NCI-H774 (cell line): Measurements from ENCODE around the gene STIM1.

Experiments
- DNase-seq: peaks from one replicate; lab custom pipeline; 2025; lab: John Stamatoyannopoulos, UW

Gene STIM1

GRCh38 chr11:4068962-4069361 lies 213.5 kb downstream of the STIM1 start:
- no peak for DNase-seq

GRCh38 chr11:4071325-4071724 lies 215.9 kb downstream of the STIM1 start:
- DNase-seq, result no peak

GRCh38 chr11:4071914-4072313 lies 216.4 kb downstream of the STIM1 start:
- no peak for DNase-seq

- peak; percentile 50 for DNase-seq
Observed at GRCh38 chr11:4072668-4073285, 217.3 kb downstream of the STIM1 start.

- no peak for DNase-seq
Observed at GRCh38 chr11:4074266-4074665, 218.8 kb downstream of the STIM1 start.

GRCh38 chr11:4076774-4077173 lies 221.3 kb downstream of the STIM1 start:
- DNase-seq, result no peak

GRCh38 chr11:4083198-4083597 lies 227.7 kb downstream of the STIM1 start:
- no peak for DNase-seq

GRCh38 chr11:4084406-4085125 lies 229.1 kb downstream of the STIM1 start:
- DNase-seq, result no peak

GRCh38 chr11:4085575-4085974 lies 230.1 kb downstream of the STIM1 start:
- no peak for DNase-seq

GRCh38 chr11:4086575-4087353 lies 231.3 kb downstream of the STIM1 start:
- no peak for DNase-seq

- DNase-seq, result no peak
Observed at GRCh38 chr11:4087551-4087950, 232.1 kb downstream of the STIM1 start.

- DNase-seq, result no peak
Observed at GRCh38 chr11:4090258-4090657, 234.8 kb downstream of the STIM1 start.

GRCh38 chr11:4092026-4092425 lies 236.6 kb downstream of the STIM1 start:
- DNase-seq, result no peak

- DNase-seq, result no peak
Observed at GRCh38 chr11:4093519-4094347, 238.3 kb downstream of the STIM1 start.

- DNase-seq, result peak; percentile 95
Observed at GRCh38 chr11:4094348-4095291, 239.2 kb downstream of the STIM1 start, which contains the start of gene RRM1. Gene RRM1, plus strand, starts transcription at chr11:4094799. Its CDS starts 214 bp downstream, at chr11:4095013.

GRCh38 chr11:4095509-4096230 lies 240.2 kb downstream of the STIM1 start:
- DNase-seq, result peak; percentile 3

- DNase-seq, result no peak
Observed at GRCh38 chr11:4098026-4098621, 242.7 kb downstream of the STIM1 start.

- no peak for DNase-seq
Observed at GRCh38 chr11:4102711-4103110, 247.2 kb downstream of the STIM1 start.

GRCh38 chr11:4103269-4103668 lies 247.8 kb downstream of the STIM1 start:
- no peak for DNase-seq

- DNase-seq, result no peak
Observed at GRCh38 chr11:4105916-4106315, 250.5 kb downstream of the STIM1 start.
